GM20431 (cell line): ENCODE data around the gene PNMA8A.

Experiments used
- in situ Hi-C: fragments of 300-500 bp; cut with MseI, MboI; formaldehyde crosslinking; loops from one replicate; pipeline ENCODE4 v1.15.0; 2020; ENCODE audit warnings: low sequenced_read_pairs; ENCODE audit not compliant: unreplicated experiment

Gene PNMA8A, protein sequence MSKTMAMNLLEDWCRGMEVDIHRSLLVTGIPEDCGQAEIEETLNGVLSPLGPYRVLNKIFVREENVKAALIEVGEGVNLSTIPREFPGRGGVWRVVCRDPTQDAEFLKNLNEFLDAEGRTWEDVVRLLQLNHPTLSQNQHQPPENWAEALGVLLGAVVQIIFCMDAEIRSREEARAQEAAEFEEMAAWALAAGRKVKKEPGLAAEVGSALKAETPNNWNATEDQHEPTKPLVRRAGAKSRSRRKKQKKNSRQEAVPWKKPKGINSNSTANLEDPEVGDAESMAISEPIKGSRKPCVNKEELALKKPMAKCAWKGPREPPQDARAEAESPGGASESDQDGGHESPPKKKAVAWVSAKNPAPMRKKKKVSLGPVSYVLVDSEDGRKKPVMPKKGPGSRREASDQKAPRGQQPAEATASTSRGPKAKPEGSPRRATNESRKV

GRCh38 chr19:46471116-46471733 is at the start of gene PNMA8A:
TSS of gene PNMA8A (minus strand) at chr19:46471563. CDS start at chr19:46471035, 528 bp downstream.
- in situ Hi-C loops = no loop called here

GRCh38 chr19:46520616-46521015 is 49.3 kb upstream of the PNMA8A start:
- in situ Hi-C loops = no loop called here

DNA sequence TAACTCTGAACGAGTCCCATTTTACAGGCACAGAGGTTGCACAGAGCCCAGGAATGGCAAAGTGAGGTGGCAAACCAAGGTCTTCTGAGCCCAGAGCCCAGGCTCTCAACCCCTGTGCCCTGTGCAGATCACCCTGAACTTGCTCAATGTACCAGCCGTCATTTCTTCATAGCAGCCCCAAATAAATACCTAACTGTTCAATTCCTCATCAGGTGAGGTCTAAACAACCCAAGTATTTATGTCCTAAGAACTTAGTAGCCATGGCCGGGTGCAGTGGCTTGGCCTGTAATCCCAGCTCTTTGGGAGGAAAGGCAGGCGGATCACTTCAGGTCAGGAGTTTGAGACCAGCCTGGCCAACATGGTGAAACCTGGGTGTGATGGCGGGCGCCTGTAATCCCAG is 46.1 kb upstream of the PNMA8A start:
- in situ Hi-C loops = no loop called here

GRCh38 chr19:46515879-46516350 is 44.6 kb upstream of the PNMA8A start:
- in situ Hi-C loops = no loop called here

DNA sequence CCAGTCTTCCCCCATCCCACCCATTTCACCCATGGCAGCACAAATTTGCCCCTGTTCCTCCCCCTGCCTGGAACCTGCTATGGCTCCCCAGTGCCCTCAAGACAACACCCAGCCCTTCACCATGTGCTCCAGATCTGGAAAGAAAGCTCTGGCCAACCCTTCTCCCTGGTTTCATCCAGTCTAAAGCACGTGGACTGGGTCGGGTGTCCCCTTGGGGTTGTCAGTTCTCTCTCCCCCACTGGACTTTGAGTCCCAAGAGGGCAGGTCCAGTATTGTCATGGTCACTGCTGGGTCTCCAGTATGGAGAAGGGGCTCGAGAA is 43.9 kb upstream of the PNMA8A start:
- in situ Hi-C loops = no loop called here

DNA sequence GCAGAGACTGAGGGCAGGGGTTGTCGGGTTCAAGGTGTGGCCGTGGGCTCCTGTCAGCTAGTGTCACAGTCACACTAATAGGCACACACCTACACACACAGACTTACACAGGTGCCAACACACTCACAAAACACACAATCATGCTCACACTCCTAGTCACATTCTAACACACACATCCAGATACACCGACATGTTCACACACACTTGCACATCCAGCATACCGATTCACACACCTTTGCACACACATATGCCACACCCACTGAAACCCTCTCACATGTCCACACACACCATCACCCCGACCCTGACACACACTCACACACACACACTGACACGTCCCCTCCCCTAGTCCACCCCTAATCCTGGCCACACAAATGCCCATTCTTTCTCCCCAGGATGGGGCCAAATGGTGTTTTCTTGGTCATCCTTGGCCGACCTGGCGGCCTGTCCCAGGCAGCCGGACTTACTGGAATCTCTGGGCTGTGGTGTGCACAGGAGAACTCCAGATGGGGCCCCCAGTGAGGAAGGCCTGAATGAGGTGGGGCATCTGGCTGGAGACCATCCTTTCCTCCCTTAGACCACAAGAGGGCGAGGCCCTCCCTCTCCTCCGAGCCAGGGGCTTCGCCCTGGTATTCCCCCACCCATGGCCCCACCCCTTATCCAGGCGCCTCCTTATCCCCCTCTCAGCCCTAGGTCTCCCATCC is 43.4 kb upstream of the PNMA8A start:
- in situ Hi-C loops = no loop called here

DNA sequence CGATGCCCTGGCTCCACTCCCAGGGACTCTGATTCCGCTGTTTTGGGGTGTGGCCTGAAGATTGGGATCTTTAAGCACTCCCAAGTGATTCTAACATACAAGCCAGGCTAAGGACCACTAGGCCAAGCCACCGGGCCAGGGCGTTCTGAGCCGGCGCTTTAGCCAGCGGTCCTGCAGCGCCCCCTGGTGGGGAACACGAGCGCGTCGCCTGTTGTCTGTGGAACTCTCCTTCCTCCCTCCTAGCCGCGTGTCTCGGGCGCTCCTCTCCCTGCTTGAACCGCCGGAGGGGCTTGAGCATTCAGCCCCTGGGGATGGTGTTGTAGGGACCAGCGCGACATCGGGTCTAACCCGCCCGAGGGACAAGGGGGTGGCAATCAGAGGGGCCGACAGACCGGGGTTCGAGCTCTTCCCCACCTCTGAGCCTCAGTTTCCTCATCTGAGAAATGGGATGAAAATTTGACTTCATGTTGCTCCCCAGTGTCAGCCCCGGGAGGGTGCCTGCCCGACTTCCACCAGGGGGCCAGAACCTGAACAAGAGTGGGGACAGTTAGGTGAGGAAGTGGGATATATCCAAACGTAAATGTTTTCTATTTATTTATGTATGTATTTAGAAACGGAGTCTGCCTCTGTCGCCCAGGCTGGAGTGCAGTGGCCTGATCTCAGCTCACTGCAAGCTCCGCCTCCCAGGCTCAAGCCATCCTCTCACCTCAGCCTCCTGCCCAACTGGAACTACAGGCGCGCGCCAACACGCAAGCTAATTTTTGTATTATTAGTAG is 42.3 kb upstream of the PNMA8A start:
- in situ Hi-C loops = no loop called here

DNA sequence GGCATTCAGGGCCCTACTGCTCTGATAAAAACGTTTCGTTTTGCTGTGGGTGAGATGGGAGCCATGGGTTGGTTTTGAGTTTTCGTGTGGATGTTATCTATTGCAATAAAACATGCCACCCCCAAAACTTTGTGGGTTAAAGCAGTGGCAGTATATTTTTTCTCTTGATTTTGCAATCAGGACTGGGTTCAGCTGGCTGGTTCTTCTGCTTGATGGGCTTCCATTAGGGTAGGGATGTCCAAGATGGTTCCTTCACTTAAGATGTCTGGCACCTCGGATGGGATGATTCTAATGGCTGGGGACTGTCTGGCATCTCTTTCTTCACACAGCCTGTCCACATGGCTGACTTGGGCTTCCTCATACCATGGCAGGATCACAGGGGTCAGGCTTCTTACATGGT is 39.9 kb upstream of the PNMA8A start:
- in situ Hi-C loops = no loop called here

DNA sequence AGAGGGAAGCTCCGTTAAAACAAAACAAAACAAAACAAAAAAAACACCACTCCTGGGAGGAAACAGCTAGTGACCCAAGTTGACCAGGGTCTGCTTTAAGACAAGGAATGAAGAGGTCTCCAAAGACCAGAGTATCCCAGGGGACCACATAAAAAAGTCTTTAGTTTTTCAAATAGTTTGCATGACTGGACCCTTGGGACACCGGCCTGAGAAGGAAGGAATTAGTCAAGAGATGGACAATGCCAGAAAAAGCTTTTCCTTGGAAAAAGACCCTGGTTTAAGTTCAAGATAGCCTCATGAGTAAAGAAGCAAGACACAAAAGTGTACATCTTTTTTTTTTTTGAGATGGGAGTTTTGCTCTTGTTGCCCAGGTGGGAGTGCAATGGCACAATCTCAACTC is 36.8 kb upstream of the PNMA8A start:
- in situ Hi-C loops = no loop called here

- in situ Hi-C loops = no loop called here
Observed at GRCh38 chr19:46503848-46504453, 32.6 kb upstream of the PNMA8A start.

DNA sequence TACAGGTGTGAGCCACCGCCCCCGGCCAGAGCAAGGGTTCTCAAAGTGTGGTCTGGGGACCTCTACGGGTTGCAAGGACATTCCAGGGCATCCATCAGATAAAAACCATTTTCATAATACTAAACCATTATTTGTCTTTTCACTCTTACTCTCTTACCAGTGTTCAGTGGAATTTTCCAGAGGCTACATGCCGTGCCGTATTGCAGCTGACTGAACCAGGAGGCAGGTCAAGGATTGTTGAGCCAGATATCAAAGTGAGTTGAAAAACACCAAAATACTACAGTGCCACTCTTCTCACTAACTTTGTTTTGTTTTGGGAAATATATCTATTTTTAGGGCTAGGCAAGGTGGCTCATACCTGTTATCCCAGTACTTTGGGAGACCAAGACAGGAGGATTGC is 31.5 kb upstream of the PNMA8A start:
- in situ Hi-C loops = no loop called here

- in situ Hi-C loops = loop anchor here (25.0 kb wide), 1 partner anchor 212 kb away; the partner anchor contains the start of gene HIF3A
Observed at GRCh38 chr19:46499692-46500091, 28.3 kb upstream of the PNMA8A start.

DNA sequence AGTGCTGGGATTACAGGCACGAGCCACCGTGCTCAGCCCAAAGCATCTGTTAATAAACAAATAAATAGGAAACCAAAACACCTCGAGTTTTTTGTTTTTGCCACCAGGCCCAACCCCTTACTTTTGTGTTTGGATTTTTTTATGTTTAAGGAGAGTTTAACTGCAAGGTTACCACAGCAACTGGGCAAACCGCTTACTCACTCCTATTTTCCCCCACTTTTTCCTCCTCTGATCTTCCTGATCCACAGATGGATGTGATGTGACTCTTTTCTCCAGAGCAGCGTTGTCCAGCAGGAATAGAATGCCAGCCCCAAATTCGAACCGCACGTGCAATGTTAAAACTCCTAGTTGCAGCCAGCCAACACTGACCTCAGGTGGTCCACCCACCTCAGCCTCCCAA is 26.4 kb upstream of the PNMA8A start:
- in situ Hi-C loops = loop anchor here (25.0 kb wide), 1 partner anchor 210 kb away; the partner anchor contains the start of gene HIF3A

- in situ Hi-C loops = loop anchor here (25.0 kb wide), 1 partner anchor 210 kb away; the partner anchor contains the start of gene HIF3A
Observed at GRCh38 chr19:46496886-46497285, 25.5 kb upstream of the PNMA8A start.

DNA sequence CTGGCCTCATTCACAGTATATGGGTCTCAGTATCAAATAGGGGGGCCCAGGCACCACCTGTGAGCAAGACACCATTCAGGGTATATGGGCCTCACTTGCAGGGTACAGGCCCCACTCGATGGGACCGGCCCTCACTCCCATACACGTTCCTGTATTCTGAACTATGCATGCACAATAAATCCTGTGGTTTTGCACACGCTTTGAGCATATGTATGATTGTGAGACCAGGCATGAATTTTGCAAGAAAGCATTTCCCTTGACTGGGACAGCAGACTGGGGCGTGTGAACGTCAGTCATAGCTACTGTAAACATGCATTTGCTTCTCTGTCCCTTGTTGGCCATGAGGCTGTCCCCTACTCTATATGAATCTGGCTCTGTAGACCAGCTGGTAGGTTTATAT is 24.9 kb upstream of the PNMA8A start:
- in situ Hi-C loops = loop anchor here (25.0 kb wide), 1 partner anchor 209 kb away; the partner anchor contains the start of gene HIF3A

DNA sequence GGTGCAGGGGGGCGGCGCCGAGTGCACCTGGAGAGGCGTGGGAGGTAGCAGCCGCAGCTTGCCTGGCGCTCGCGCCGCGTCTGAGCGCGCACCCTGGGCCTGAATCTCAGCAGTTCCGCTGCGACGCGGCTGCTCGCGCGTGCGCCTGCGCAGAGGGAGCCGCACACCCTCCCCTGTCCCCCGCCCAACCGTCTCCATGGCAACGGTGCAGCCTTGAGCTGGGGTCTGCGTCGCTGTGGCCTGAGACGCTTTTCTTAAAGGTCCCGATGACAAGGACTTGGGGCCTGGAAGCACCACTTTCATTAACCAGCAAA is 24.4 kb upstream of the PNMA8A start, which contains the start of gene PNMA8B:
TSS of gene PNMA8B (minus strand) at position 82 of the 314 bp plus-strand sequence. CDS start 402 bp downstream, outside the sequence.
- in situ Hi-C loops = loop anchor here (25.0 kb wide), 1 partner anchor 208 kb away; the partner anchor contains the start of gene HIF3A

DNA sequence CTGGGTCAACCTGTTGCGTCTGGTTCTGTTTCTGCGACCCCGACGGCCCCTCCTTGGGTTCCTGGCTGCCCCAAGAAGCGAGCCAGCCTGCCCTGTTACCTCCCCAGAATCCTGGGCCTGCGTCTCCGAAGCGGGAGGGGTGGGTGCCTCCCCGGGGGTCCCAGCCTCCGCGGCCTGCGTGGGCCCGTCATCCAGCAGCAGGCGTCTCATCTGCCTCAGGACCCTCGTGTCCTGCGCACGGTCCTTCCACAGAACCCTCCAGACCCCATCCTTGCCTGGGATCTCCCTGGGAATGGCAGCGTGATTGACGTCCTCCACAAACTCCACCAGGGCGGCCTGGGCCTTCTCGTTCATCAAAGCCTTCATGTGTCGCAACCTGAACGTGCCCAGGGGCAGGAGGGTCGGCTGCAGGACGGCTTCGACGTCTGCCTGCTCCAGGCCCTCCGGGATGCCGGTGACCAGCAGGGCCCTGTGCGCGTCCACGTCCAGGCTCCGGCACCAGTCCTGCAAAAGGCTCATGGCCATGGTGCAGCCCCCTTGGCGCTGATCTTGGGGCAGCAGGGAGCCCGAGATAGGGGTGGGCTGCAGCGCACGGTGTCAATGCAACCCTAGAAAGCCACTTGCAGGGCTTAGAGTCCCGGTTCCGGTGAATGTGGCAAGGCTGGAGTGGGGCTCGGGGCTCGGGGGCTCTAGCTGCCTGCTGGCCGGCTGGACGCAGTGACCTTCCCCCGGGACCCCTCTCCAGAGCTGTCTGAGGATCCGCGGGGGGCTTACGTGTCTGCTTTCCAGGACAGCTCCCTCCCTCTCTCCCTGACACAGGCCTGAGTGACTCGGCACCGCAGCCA is 23.8 kb upstream of the PNMA8A start:
- in situ Hi-C loops = loop anchor here (25.0 kb wide), 1 partner anchor 208 kb away; the partner anchor contains the start of gene HIF3A

- in situ Hi-C loops = loop anchor here (25.0 kb wide), 1 partner anchor 207 kb away; the partner anchor contains the start of gene HIF3A
Observed at GRCh38 chr19:46494146-46494940, 23.0 kb upstream of the PNMA8A start.
